GM18526 (cell line): ENCODE results near the gene MRPS10.

Source experiments
- POLR2A ChIP-seq: IDR thresholded peaks from 3 replicates; pipeline ENCODE4 v1.6.1; 2011; ENCODE audit not compliant: insufficient read length; ENCODE audit errors: extremely low read depth

Gene MRPS10

DNA sequence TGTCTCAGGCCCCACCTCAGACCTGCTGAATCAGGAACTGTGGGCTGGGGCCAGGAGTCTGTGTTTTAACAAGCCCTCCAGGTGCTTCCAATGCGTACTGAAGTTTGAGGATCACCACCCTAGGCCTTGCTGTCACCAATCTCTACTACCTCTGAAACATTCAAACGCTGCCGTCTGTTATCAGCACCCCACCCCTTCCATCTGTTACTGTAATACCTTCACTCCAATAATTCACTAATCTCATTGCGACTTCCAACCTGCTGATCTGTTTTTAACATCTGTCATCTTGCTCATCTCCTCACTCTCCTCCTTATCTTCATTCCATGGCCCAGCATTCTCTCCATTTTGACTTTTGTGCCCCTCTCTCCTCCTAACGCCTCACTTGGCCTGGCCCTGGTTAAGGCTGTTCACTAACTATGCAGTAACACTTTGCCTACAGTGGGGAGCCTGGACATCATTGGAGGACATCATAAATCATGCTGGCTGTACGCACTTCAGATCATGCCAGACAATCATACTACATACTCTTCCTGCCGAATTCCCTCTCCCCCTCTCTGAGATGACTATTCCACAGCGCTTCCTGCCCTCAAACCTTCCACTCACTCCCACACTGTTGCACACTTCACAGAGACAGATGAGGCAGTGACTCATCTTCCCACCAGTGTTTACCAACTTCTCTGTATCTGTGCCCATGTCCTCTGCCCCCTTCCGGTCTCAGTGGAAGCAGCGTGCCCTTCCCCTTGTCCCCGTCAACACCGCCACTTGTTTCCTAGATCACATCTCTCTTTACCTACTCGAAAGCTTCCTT, 19.9 kb downstream of the MRPS10 start:
- TF ChIP-seq POLR2A, result no peak

DNA sequence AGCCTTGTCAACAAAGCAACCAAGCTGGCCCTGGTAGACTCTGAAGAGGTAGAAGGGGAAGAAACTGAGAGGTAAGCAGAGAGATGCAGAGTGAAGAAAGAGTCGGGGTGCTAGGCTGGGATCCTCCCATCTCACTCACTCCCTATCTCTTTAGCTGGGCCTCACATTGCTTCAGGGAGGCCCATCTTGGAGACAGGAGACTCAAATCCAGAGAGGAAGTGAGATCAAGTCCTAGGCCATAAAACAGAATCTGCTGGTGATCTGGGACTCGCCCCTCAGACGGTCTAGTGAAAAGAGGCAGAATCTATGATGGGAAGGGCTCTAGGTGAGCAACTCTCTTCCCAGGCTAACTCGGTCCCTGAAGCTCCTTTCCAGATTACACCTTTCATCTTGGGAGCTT, 22.2 kb downstream of the MRPS10 start:
- TF ChIP-seq POLR2A, result no peak

DNA sequence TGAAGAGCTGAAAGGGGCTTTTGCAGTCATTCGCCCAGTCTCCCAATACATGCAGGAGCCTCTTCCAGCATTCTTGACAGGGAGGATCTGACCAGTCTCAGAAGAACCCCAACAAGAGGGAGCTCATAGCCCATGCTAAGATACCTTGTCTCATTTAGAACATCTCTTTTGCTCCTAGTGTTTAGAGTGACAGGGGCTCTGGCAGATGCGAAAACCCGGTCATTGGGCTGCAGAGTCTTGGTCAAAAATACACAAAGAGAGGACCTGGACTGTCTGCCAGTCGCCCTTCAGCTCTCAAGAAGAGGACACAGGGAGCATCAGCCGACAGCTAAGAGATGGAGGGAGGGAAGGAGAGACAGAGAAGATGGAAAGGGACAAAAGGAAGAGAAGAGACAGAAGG, 23.6 kb downstream of the MRPS10 start:
- TF ChIP-seq POLR2A, result no peak

DNA sequence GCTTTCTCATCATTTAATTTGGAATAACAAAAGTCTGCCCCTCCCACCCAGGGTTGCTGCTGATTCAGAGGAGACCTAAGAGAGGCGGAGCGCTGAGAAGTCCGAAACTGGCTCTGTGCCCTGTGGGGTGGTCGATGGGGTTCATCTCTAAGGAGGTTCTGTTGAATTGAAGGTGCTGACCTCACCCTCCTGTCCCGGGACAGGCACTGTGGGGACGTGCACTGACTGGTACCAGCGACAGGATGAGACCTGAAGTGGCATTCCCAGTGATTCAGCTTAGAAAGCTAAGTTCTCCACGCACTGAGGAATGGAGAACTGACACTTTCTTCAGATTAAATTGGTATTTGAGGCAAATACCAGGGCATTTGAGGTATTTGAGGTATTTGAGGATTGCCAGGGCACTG, 24.2 kb downstream of the MRPS10 start:
- no peak for TF ChIP-seq POLR2A

GRCh38 chr6:42190554-42191183, 27.0 kb downstream of the MRPS10 start:
- TF ChIP-seq POLR2A, result no peak

DNA sequence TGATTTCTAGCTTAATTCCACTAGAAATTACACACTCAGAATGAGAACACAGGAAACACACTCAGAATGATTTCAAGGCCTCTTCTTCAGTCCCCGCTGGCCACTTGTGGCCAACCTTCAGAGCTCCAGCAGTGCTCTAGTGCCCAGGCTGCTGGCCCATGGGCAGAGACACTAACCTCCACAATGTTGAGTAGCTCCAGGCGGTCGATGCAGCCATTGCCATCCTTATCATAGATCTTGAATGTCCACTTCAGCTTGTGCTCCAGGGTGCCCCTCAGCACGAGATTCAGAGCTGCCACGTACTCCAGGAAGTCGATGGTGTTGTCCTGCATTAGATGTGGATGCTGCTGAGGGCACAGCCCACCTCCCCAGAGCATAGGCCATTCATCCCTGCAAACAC, 29.3 kb downstream of the MRPS10 start:
- no peak for TF ChIP-seq POLR2A

- no peak for TF ChIP-seq POLR2A
Observed at GRCh38 chr6:42185597-42185996, 32.1 kb downstream of the MRPS10 start.

DNA sequence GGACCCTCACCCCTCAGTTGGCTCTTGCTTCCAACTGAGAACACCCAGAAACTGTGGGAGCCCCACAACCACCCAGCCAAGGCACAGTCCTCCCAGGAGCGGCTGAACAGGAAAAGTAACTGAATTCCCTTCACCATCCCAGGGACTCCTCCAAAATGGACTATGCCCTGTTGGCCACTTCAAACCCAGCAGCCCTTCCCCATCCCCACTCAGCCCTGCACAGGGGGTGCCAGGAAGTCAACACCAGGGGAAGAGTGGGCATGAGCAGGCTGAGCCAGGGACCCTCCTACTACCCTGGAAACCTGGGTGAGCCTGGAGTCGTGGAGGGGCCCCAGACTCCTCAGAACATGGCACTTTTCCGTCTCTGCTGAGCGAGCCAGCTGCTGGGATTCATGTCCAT, 33.2 kb downstream of the MRPS10 start:
- TF ChIP-seq POLR2A, result no peak

- no peak for TF ChIP-seq POLR2A
Observed at GRCh38 chr6:42182101-42182500, 35.6 kb downstream of the MRPS10 start.

- TF ChIP-seq POLR2A, result no peak
Observed at GRCh38 chr6:42179945-42180313, 37.7 kb downstream of the MRPS10 start.

GRCh38 chr6:42179261-42179944, 38.3 kb downstream of the MRPS10 start:
- TF ChIP-seq POLR2A, result no peak

- no peak for TF ChIP-seq POLR2A
Observed at GRCh38 chr6:42177514-42178364, 39.9 kb downstream of the MRPS10 start.

GRCh38 chr6:42176981-42177380, 40.7 kb downstream of the MRPS10 start:
- no peak for TF ChIP-seq POLR2A

DNA sequence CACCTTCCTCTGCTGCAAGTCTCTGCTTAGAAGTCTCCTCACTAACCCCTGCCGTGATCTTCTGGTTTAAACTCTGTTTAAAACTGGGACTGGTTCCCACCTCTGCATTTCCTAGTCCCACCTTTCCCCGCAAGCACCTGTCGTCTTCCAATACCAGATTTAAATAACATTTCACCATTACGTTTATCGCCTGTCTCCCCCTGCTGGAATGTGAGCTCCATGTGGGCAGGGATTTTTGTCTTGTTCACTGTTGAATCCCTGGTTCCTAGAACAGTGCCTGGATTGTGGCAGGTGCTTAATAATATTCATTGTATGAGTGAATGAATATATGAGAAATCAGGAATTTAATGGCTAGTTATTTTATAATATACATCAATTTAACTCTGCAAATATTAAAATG, 41.8 kb downstream of the MRPS10 start:
- TF ChIP-seq POLR2A, result no peak

GRCh38 chr6:42173101-42173500, 44.6 kb downstream of the MRPS10 start, which contains the start of gene GUCA1A:
Gene GUCA1A, plus strand, starts transcription at chr6:42173364. Its CDS starts 250 bp downstream, at chr6:42173614.
- no peak for TF ChIP-seq POLR2A

- no peak for TF ChIP-seq POLR2A
Observed at GRCh38 chr6:42171813-42172581, 45.7 kb downstream of the MRPS10 start.
